ENCODE data around the gene ARHGEF39.

DNA sequence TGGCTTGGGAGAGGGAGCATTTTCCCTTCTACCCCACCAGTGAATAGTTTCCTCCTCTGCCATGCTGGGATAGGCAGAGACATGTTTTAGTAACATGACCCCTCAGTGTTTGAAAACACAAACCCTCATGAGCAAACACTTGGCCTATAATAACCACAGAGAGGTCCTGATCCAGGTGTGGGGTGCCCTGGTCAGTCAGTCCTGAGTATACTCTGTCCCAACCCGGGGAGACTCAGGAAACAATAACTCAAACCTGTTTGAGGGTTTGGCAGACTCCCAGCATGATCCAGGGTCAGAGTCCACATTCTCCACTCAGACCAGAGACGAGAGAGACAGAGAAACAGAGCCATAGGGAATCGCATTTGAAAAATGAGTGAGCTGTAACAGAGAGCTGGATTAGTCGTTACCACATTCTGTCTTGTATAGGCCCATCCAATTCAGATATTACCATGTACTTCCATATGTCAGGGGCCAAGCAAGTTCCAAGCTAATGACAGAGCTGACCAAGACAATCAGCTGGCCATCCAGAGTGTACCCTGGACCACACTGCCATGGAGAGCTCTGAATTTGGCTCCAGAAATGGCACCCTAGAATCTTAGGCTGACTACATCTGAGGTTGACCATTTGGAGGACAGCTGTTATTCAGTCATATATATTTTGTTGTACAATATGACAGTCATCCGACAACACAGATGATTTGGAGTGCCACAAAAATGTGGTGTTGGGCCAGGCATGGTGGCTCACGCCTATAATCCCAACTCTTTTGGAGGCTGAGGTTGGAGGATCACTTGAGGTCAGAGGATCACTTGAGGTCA is 4.5 kb upstream of the ARHGEF39 start:
- TF ChIP-seq, protein P1, sequence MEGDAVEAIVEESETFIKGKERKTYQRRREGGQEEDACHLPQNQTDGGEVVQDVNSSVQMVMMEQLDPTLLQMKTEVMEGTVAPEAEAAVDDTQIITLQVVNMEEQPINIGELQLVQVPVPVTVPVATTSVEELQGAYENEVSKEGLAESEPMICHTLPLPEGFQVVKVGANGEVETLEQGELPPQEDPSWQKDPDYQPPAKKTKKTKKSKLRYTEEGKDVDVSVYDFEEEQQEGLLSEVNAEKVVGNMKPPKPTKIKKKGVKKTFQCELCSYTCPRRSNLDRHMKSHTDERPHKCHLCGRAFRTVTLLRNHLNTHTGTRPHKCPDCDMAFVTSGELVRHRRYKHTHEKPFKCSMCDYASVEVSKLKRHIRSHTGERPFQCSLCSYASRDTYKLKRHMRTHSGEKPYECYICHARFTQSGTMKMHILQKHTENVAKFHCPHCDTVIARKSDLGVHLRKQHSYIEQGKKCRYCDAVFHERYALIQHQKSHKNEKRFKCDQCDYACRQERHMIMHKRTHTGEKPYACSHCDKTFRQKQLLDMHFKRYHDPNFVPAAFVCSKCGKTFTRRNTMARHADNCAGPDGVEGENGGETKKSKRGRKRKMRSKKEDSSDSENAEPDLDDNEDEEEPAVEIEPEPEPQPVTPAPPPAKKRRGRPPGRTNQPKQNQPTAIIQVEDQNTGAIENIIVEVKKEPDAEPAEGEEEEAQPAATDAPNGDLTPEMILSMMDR (IDR thresholded peaks at IDR 0.05; ENCODE audit: low read length), result no peak
- TF ChIP-seq EZH2phosphoT487 (IDR thresholded peaks at IDR 0.05; ENCODE audit: low read length), result no peak

Measured in MM.1S (cell line).